GM18909 (cell line): ENCODE data around the gene CALHM1.
A peak's percentile ranks its signal among the peaks of the same experiment; 100 is the strongest.

Experiments used
- ATAC-seq: cut with Tn5 transposase; IDR thresholded peaks from one replicate; pipeline ENCODE4 v1.9.1; 2021; ENCODE audit warnings: mild to moderate bottlenecking; ENCODE audit not compliant: unreplicated experiment, poor library complexity

Gene CALHM1

GRCh38 chr10:103457176-103457712 lies 1.5 kb downstream of the CALHM1 start:
- no peak for ATAC-seq

- ATAC-seq = no peak
These were observed 2.5 kb downstream of the CALHM1 start for GRCh38 chr10:103456074-103456660.

DNA sequence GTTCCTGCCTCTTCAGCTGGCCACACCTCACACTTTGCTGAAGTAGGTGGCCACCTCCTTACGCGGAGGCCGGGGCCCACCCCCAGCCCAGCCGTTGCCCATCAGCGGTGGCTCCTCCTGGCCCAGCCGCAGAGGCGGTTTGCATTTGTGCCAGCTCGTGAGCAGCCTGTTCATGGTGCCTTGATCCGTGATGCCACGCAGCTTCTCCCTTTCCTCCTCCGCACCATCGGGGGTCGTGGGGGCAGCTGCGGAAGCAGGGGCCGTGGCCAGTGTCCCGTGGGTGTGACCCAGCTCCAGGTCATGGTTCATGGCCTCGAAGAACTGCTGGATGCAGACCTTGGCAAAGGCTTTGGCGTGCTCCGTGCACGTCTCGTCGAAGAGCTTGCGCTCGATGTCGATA lies 3.5 kb downstream of the CALHM1 start:
- no peak for ATAC-seq

DNA sequence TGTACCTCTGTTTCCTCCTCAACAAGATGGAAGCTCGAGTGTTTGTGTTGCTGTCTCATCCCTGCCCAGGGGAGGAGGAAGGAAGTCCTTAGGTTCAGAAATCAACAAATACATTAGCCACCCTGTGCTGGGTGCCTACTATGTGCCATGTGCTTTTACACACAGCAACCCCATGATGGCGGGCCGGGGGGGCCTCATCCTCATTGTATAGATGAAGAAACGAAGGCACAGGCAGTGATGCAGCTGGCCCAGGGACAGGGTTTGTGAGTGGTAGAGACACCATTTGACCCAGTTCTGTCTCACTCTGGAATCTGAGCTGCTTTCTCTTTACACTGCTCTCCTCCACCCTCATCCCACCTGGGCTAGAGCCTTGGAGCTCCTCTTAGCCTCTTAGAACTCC lies 4.7 kb downstream of the CALHM1 start:
- no peak for ATAC-seq

DNA sequence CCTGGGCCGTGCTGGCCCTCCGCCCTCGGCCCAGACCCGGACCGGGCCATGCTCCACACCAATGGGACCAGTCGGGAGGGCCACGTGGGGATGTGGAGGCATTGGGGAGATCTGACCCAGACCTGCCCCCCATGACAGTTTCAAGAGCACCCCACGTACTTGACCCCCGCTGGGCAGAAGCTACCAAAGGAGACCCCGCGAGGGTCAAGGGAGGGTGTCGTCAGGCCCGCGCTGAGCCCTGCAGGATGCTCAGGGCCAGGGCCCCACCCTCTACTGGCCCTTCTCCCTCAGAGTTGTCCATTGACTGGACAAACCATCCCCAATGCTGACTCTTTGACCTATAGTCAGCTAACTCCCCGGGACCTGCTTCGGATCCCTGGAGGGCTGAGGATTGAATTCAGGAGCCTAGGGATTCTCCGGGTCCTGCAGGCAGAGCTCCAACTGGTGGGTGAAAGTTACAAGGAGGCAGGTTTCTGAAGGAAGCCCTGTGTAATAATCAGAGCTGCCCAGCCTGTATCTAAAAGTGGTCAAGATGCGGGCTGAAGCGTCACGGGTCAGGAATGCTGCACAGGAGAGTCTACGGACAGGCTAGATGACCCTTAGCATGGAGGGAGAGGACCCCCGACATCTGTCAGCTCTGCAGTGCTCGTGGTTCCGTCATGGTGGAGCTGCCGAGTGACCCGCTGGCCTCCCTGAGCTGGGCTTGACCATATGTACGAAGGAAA lies 6.0 kb downstream of the CALHM1 start:
- peak; percentile 16 for ATAC-seq

DNA sequence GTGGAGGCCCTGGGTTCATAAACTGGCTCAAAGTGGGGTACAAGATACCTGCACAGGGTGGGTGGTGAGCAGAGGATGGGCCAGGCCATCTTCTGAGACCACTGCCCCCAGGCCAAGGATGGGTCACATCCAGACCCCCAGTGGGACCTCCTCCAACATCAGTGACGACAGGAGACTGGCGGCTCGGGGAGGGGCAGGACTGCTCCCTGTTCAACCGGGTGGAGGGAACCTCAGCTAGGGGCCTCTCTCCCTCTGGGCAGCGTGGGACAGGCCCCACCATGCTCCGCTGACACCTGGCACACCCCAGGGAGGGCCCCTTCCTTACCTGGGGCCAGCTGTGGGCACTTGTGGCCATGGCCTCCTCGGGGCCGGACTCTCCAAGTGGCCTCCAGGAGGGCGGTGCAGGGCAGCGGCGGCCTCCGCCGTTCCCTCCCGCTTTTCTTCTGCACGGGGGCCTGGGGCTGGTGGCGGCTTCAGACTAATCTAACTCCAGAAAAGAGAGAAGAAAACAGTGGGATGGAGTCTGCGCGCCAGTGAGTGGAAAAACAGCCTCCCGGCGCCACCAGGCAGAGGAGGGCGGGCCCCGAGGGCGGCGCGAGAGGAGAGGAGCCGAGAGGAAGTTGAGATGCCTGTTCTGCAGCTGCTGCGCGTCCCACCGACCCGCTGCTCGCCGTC lies 6.7 kb downstream of the CALHM1 start, which contains the start of gene CALHM2:
Gene CALHM2, minus strand, starts transcription at position 540 of the 675 bp plus-strand sequence. CDS start 2,429 bp downstream, outside the sequence.
- ATAC-seq = peak; percentile 72

DNA sequence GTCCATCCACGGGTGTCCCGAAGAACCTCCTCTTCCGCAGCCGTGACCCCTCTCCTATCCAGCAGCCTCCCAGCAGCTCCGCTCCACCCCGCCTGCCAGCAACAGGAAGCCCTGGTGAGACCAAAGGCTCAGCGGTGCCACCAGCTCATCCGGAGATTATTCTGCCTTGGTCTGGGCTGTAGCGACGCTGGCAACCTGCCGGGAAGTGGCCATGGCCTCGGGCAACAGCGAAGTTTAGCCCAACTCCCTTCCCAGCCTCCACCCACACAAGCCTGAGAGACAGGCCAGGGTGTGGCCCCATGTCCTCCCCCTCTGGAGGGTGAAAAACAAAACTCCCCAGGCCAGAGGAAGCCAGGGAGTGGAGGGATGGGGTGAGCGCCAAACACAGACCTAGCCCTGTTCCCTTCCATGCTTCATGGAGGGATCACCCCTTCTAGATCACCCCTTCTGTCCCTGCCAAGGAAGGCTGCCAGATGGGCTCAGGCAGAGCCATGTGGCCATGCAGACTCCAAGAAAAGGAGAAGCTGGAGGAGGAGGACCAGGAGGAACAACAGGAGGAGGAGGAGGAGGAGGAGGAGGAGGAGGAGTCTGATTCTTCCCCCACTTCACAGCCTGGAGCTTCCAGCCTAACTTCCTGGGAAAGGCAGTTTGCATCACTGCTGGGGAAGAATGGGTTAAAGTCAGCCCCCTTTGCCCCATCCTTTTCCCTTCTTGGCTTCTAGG lies 7.4 kb downstream of the CALHM1 start:
- no peak for ATAC-seq

DNA sequence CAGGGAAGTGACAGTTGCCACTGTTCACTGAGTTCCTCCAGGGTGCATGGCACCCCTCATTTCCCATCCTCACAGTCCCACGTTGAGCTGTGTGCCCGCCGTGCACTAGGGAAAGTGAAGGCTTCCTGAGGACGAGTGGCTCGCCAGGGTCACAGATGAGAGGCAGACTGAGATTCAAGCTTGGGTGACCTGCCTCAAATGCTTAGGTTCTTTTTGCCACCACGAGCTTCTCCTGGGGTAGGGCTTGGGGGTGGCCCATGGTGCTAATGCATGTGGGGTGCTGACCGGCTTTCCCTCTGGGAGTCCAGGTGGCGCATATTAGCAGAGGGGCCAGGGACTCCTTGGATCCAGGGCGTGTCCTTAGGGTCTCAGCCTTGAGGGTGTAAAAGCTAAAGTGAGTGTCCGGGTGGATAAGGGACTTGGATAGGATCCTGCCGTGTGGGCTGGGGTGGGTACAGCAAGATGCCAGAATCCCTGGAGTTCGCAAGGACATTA lies 8.5 kb downstream of the CALHM1 start:
- no peak for ATAC-seq

GRCh38 chr10:103449208-103450144 lies 9.2 kb downstream of the CALHM1 start:
- ATAC-seq = no peak

- no peak for ATAC-seq
These were observed 10.0 kb downstream of the CALHM1 start for GRCh38 chr10:103448746-103449145.

- no peak for ATAC-seq
These were observed 11.5 kb downstream of the CALHM1 start for GRCh38 chr10:103447187-103447586.

GRCh38 chr10:103445767-103446567 lies 12.7 kb downstream of the CALHM1 start:
- ATAC-seq = no peak

- ATAC-seq = no peak
These were observed 13.3 kb downstream of the CALHM1 start for GRCh38 chr10:103445366-103445765.

GRCh38 chr10:103444478-103444877 lies 14.2 kb downstream of the CALHM1 start:
- ATAC-seq = no peak

GRCh38 chr10:103443475-103444185 lies 15.1 kb downstream of the CALHM1 start:
- ATAC-seq = no peak

DNA sequence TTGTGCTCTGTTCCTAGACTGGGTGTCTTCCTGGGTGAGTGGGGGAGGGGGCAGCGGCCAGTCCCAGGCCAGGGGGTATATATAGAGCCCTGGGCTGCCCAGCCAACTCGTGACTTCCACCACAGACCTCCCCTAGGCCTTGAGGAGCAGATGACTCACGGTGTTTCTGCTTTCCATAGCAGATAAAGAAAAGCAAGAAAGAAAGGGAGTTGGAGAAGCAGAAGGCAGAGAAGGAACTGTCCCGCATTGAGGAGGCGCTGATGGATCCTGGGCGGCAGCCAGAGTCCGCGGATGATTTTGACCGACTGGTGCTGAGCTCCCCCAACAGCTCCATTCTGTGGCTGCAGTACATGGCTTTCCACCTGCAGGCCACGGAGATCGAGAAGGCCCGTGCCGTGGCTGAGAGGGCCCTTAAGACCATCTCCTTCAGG lies 16.7 kb downstream of the CALHM1 start:
- ATAC-seq = no peak

DNA sequence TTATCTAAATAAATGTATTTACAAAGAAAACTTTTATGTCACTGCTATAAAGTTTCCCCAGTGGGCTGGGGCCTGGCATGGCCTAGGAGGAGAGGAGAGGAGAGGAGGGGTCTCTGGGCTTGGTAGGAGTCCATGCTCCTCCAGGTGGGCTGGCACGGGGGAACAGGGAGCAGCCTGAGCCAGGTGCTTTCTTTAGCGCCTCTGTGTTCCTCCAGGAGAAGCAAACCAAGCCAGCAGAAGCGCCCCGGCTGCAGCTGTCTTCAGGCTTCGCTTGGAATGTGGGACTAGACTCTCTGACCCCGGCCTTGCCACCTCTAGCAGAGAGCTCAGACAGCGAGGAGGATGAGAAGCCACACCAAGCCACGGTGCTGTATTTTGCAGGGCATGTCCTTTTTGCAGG lies 17.1 kb downstream of the CALHM1 start:
- ATAC-seq = no peak

DNA sequence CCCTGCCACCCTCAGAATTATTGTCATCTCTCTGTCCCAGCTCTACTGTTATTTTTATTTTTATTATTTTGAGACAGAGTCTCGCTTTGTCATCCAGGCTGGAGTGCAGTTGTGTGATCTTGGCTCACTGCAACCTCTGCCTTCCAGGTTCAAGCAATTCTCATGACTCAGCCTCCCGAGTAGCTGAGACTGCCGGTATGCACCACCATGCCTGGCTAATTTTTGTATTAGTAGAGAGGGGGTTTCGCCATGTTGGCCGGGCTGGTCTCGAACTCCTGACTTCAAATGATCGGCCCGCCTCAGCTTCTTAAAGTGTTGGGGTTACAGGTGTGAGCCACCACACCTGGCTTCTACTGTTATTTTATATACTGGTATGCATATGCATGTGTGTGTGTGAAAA lies 17.5 kb downstream of the CALHM1 start:
- ATAC-seq = no peak
